ENCODE data around the gene HENMT1.
"Not testable (repeated sequence)": the region's sequence is repeated elsewhere in the genome, so short reads cannot be mapped to it uniquely, and the experiment has no call there.

The HENMT1 gene

DNA sequence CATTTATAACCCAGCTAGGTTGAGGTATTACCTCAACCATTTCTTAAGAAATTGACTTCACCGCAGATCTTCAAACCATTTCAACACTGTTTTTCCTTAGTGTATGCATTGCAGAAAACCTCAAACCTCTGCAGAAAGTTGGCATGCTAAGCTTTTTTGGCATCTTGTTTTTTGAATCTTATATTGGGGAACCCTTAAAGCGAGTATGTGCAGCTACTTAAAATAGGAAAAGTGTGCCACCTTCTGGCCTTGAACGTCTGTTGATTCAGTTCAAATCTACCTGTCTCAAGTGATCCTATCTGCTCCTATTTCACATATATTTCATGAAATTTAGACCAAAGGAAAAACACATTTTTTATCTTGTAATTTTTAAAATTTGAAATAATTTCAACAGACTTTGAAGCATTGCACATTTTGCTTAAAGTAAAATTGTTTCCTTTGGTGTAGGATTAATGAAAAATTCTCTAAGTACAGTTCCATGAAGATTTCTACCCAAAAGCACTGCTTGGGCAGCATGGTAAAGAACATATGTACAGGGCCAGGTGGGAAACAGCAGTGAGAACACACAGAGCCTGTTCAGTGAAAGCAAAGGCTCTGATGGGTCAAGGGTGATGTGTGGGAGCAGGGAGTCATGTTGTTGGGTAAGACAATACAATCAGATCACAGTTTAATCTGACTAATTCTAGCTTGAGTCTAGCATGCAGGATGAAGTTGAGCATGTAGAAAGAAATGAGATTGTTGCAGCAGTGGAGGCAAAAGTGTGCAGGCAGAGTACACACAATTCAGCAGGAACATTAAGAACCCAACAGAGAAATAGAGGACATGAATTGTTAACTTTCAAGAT lies 17.2 kb downstream of the HENMT1 start:
- Histone ChIP-seq H3K4me3 (ENCODE audit: low read length) (no peak overlapping the region), H3K4me1 (ENCODE audit: insufficient read depth, low read length) (no peaks in the 10 kb centered on the region), H3K27ac (ENCODE audit: low read length) (no peak overlapping the region), H3K9me3 (ENCODE audit: insufficient read depth, low read depth, low read length) (no peaks in the 10 kb centered on the region), H3K27me3 (ENCODE audit: insufficient read depth, low read length) (no peaks in the 10 kb centered on the region), H3K36me3 (ENCODE audit: insufficient read depth, low read depth, low read length) (no peaks in the 10 kb centered on the region; the same call in 1 of the 2 replicates), H3K9ac (ENCODE audit: low read depth, low read length) (no peak overlapping the region)

DNA sequence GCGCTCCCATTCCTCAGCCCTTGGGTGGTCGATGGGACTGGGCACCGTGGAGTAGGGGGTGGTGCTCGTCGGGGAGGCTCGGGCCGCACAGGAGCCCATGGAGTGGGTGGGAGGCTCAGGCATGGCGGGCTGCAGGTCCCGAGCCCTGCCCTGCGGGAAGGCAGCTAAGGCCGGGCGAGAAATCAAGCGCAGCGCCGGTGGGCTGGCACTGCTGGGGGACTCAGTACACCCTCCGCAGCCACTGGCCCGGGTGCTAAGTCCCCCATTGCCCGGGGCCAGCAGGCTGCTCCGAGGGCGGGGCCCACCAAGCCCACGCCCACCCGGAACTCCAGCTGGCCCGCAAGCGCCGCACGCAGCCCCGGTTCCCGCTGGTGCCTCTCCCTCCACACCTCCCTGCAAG lies 20.0 kb downstream of the HENMT1 start:
- not testable (repeated sequence) for H3K36me3 ChIP-seq (ENCODE audit: insufficient read depth, low read depth, low read length); H3K27ac ChIP-seq (ENCODE audit: low read length); H3K27me3 ChIP-seq (ENCODE audit: insufficient read depth, low read length); H3K9ac ChIP-seq (ENCODE audit: low read depth, low read length); H3K4me1 ChIP-seq (ENCODE audit: insufficient read depth, low read length); H3K9me3 ChIP-seq (ENCODE audit: insufficient read depth, low read depth, low read length); H3K4me3 ChIP-seq (ENCODE audit: low read length)

DNA sequence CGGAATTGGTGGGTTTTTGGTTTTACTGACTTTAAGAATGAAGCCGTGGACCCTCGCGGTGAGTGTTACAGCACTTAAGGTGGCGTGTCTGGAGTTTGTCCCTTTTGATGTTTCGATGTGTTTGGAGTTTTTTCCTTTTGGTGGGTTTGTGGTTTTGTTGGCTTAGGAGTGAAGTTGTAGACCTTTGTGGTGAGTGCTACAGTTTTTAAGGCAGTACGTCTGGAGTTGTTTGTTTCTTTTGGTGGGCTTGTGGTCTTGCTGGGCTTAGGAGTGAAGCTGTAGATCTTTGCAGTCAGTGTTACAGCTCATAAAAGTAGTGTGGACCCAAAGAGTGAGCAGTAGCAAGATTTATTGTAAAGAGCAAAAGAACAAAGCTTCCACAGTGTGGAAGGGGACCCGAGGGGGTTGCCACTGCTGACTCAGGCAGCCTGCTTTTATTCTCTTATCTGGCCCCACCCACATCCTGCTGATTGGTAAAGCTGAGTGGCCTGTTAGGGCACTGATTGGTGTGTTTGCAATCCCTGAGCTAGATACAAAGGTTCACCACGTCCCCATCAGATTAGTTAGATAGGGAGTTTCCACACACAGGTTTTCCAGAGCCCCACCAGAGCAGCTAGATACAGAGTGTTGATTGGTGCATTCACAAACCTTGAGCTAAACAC lies 20.9 kb downstream of the HENMT1 start:
- H3K9ac ChIP-seq (ENCODE audit: low read depth, low read length) = no peak overlapping the region
- H3K9me3 ChIP-seq (ENCODE audit: insufficient read depth, low read depth, low read length) = no peaks in the 10 kb centered on the region
- H3K4me1 ChIP-seq (ENCODE audit: insufficient read depth, low read length) = no peaks in the 10 kb centered on the region
- H3K27me3 ChIP-seq (ENCODE audit: insufficient read depth, low read length) = no peaks in the 10 kb centered on the region
- no peak overlapping the region for H3K27ac ChIP-seq (ENCODE audit: low read length)
- H3K4me3 ChIP-seq (ENCODE audit: low read length) = no peak overlapping the region
- H3K36me3 ChIP-seq (ENCODE audit: insufficient read depth, low read depth, low read length) = peaks cover 12% of the 10 kb centered on the region

DNA sequence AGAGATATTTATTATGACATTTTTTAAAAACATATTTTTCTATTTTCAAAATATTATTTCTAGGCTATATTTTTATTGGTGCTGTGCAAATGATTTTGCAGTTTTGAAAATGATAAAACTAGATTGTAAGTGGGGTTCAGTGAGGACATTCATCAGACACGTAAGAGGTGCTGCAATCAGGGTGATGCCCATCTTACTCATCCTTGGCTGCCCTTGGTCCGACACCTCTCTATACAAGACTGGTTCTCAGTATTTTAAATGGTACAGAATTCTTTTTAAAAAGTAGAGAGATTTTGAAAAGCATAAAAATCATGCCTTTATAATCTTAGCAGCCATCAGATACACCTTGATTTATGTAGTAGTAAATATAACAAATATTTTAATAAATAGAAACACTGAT lies 24.0 kb downstream of the HENMT1 start:
- peaks cover 27% of the 10 kb centered on the region for H3K36me3 ChIP-seq (ENCODE audit: insufficient read depth, low read depth, low read length)
- H3K27me3 ChIP-seq (ENCODE audit: insufficient read depth, low read length) = no peaks in the 10 kb centered on the region
- no peaks in the 10 kb centered on the region for H3K9me3 ChIP-seq (ENCODE audit: insufficient read depth, low read depth, low read length)
- H3K27ac ChIP-seq (ENCODE audit: low read length) = no peak overlapping the region
- no peak overlapping the region for H3K4me3 ChIP-seq (ENCODE audit: low read length)
- H3K9ac ChIP-seq (ENCODE audit: low read depth, low read length) = no peak overlapping the region
- no peaks in the 10 kb centered on the region for H3K4me1 ChIP-seq (ENCODE audit: insufficient read depth, low read length)

DNA sequence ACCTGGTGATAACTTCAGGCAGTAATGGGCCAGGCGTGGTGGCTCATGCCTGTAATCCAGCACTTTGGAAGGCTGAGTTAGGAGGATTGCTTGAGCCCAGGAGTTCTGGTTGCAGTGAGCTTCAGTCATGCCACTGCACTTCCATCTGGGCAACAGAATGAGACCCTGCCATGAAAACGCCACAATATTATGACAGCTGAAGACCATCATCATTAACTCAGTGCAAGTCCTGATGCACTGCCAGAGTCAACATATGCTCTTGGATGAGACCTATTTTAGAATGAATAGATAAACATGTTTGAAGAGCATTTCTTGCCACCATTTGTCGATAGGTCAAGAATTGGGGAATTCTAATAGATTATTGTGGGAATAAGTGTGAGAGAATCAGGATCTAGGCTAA lies 26.4 kb downstream of the HENMT1 start:
- no peaks in the 10 kb centered on the region for H3K9me3 ChIP-seq (ENCODE audit: insufficient read depth, low read depth, low read length)
- no peak overlapping the region for H3K4me3 ChIP-seq (ENCODE audit: low read length)
- no peak overlapping the region for H3K9ac ChIP-seq (ENCODE audit: low read depth, low read length)
- H3K36me3 ChIP-seq (ENCODE audit: insufficient read depth, low read depth, low read length) = peaks cover 42% of the 10 kb centered on the region
- H3K27ac ChIP-seq (ENCODE audit: low read length) = no peak overlapping the region
- no peaks in the 10 kb centered on the region for H3K27me3 ChIP-seq (ENCODE audit: insufficient read depth, low read length)
- H3K4me1 ChIP-seq (ENCODE audit: insufficient read depth, low read length) = no peaks in the 10 kb centered on the region

DNA sequence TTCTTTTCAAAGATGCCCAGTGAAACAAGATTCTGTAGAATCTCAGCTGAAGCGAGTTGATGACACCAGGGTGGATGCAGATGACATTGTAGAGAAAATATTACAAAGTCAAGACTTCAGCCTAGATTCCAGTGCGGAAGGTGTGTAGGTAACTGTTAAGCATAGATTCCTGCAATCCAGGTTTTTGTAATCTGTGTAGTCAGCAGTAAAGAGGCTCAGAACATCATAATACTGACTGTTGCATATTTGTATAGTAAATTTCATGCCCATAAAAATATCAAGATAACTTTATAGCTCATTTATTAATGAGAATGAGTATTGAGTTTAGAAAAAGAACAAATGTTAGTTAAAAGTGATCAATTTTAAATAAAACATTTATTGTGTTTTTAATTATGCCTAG lies 32.2 kb downstream of the HENMT1 start:
- H3K27ac ChIP-seq (ENCODE audit: low read length) = no peak overlapping the region
- no peaks in the 10 kb centered on the region for H3K4me1 ChIP-seq (ENCODE audit: insufficient read depth, low read length)
- no peaks in the 10 kb centered on the region for H3K9me3 ChIP-seq (ENCODE audit: insufficient read depth, low read depth, low read length)
- peaks cover 40% of the 10 kb centered on the region for H3K36me3 ChIP-seq (ENCODE audit: insufficient read depth, low read depth, low read length)
- no peak overlapping the region for H3K9ac ChIP-seq (ENCODE audit: low read depth, low read length)
- no peaks in the 10 kb centered on the region for H3K27me3 ChIP-seq (ENCODE audit: insufficient read depth, low read length)
- no peak overlapping the region for H3K4me3 ChIP-seq (ENCODE audit: low read length)

DNA sequence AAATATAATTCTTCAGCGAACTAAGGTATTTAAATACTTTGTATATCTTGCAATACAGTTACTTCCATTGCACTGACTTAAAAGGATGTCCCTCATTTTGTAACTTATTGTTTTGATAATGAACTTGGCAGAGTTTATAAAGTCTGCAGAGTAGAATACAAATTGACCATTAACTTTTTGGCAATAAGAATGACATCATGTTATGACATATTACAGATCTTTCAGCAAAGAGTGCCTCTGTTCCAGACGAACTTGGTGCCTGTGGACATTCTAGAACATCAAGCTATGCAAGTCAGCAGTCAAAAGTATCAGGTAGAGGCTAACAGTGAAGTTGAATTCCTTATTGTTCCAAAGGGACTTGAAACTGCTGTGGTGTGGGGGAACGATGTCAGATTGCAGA lies 32.9 kb downstream of the HENMT1 start:
- Histone ChIP-seq H3K27ac (ENCODE audit: low read length) (no peak overlapping the region), H3K9ac (ENCODE audit: low read depth, low read length) (no peak overlapping the region), H3K4me3 (ENCODE audit: low read length) (no peak overlapping the region), H3K36me3 (ENCODE audit: insufficient read depth, low read depth, low read length) (peaks cover 40% of the 10 kb centered on the region), H3K9me3 (ENCODE audit: insufficient read depth, low read depth, low read length) (no peaks in the 10 kb centered on the region), H3K4me1 (ENCODE audit: insufficient read depth, low read length) (no peaks in the 10 kb centered on the region), H3K27me3 (ENCODE audit: insufficient read depth, low read length) (no peaks in the 10 kb centered on the region)

DNA sequence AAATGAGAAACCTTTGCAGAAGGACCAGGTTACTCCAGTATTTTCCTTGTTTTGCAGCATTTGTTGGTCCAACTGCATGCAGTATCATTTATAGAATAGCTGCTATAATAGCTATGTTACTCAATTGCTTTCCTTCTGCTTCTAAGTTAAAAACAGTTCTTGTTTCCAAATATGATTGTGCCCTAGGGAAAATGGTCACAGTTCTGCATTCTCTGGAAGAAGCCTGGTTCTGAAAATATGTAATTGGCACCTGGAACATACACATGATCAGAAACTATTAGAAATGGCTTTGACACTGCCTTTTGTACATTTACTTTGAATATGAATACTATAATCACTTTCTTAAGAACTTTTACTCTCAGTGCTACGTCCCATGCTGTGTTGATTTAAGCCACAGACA lies 33.6 kb downstream of the HENMT1 start:
- H3K36me3 ChIP-seq (ENCODE audit: insufficient read depth, low read depth, low read length) = peaks cover 36% of the 10 kb centered on the region
- H3K4me1 ChIP-seq (ENCODE audit: insufficient read depth, low read length) = no peaks in the 10 kb centered on the region
- H3K27me3 ChIP-seq (ENCODE audit: insufficient read depth, low read length) = no peaks in the 10 kb centered on the region
- H3K4me3 ChIP-seq (ENCODE audit: low read length) = no peak overlapping the region
- H3K9ac ChIP-seq (ENCODE audit: low read depth, low read length) = no peak overlapping the region
- no peak overlapping the region for H3K27ac ChIP-seq (ENCODE audit: low read length)
- H3K9me3 ChIP-seq (ENCODE audit: insufficient read depth, low read depth, low read length) = no peaks in the 10 kb centered on the region

DNA sequence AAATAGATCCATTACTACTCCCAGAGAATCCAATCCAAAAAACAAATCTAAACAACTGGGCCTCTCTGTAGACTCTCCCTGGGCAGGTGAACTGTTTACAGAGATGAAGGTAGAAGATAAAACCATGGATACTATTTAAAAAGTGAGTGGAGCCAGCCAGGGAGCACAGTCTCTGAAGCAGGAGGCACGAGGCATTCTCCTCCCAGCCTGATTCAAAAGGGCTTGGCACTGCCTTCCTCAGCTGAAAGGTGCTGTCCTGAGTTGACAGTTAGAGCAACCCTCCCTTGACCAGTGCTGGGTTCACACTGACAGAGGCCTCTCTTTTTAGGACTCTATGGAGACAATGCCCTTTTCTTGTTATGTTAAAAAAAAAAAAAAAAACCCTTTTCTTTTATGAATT lies 36.8 kb downstream of the HENMT1 start:
- Histone ChIP-seq H3K36me3 (ENCODE audit: insufficient read depth, low read depth, low read length) (peaks cover 17% of the 10 kb centered on the region), H3K27me3 (ENCODE audit: insufficient read depth, low read length) (no peaks in the 10 kb centered on the region), H3K4me3 (ENCODE audit: low read length) (no peak overlapping the region), H3K27ac (ENCODE audit: low read length) (no peak overlapping the region), H3K9me3 (ENCODE audit: insufficient read depth, low read depth, low read length) (no peaks in the 10 kb centered on the region), H3K4me1 (ENCODE audit: insufficient read depth, low read length) (no peaks in the 10 kb centered on the region), H3K9ac (ENCODE audit: low read depth, low read length) (no peak overlapping the region)

DNA sequence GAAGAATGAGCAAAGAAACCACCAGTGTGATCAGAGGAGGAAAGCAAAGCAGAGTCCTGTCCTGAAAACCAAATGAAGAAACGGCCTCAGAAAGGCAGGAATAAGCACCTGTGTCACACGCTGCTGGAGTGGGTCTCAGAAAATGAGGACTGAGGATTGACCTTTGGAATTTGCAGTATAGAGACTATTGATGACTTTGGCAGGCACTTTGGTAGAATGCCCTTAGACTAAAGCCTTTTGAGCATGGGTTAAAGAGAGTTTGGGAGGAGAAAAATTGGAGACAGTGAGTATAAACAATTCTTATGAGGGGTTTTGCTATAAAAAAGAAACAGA lies 43.2 kb downstream of the HENMT1 start:
- Histone ChIP-seq H3K27me3 (ENCODE audit: insufficient read depth, low read length) (no peaks in the 10 kb centered on the region), H3K9ac (ENCODE audit: low read depth, low read length) (no peak overlapping the region), H3K27ac (ENCODE audit: low read length) (no peak overlapping the region), H3K4me3 (ENCODE audit: low read length) (no peak overlapping the region), H3K9me3 (ENCODE audit: insufficient read depth, low read depth, low read length) (no peaks in the 10 kb centered on the region), H3K4me1 (ENCODE audit: insufficient read depth, low read length) (no peaks in the 10 kb centered on the region), H3K36me3 (ENCODE audit: insufficient read depth, low read depth, low read length) (peaks cover 24% of the 10 kb centered on the region)

DNA sequence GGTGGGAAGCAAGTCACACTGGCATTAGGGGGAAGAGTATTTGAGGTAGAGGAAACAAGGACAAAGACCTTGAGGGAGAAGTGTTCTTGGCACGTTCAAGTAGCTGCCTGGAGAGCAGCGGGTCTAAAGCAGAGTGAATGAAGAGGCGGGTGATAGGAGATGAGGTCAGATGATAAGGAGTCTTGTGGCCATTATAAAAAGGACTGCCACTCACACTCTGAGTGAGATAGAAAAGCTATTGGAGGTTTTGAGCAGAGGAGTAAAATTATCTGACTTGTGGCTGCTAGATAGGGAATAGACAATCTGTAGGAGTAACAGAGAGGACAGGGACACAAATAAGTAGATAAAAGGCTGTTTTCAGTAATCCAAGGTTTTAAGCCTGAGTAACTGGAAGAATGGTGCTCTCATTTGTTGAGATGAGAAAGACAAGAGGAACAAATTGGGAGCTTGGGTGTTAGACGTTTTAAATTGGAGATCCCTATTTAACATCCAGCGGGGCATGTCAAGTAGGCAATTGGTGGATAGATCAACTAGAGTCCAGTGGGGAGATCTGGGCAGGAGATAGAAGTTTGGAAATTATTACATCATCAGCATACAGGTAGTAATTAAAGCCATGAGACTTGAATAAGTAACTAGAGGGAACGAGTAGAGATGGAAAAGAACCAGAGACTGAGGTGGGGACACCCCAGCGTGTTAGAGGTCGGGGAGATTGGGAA lies 43.7 kb downstream of the HENMT1 start:
- H3K27me3 ChIP-seq (ENCODE audit: insufficient read depth, low read length) = no peaks in the 10 kb centered on the region
- no peak overlapping the region for H3K4me3 ChIP-seq (ENCODE audit: low read length)
- no peak overlapping the region for H3K9ac ChIP-seq (ENCODE audit: low read depth, low read length)
- H3K36me3 ChIP-seq (ENCODE audit: insufficient read depth, low read depth, low read length) = peaks cover 30% of the 10 kb centered on the region
- no peaks in the 10 kb centered on the region for H3K4me1 ChIP-seq (ENCODE audit: insufficient read depth, low read length)
- no peak overlapping the region for H3K27ac ChIP-seq (ENCODE audit: low read length)
- no peaks in the 10 kb centered on the region for H3K9me3 ChIP-seq (ENCODE audit: insufficient read depth, low read depth, low read length)

DNA sequence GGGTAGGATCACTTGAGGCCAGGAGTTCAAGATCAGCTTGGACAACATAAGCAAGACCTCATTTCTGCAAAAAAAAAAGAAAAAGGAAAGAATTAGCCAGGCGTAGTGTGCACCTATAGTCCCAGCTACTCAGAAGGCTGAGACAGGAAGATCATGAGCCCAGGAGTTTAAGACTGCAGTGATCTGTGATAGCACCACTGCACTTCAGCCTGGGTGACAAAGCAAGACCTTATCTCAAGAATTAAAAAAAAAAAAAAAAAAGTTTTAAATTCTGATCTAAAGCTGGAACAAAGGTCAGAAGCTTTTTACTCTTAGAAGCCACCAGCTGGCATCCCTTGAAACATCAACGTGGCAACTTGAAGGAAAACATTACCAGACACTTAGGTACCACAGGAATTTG lies 45.3 kb downstream of the HENMT1 start:
- H3K4me3 ChIP-seq (ENCODE audit: low read length) = no peak overlapping the region
- no peaks in the 10 kb centered on the region for H3K27me3 ChIP-seq (ENCODE audit: insufficient read depth, low read length)

More for the DNA sequence above, 45.3 kb downstream of the HENMT1 start:
- Histone ChIP-seq H3K9me3 (ENCODE audit: insufficient read depth, low read depth, low read length) (no peaks in the 10 kb centered on the region), H3K9ac (ENCODE audit: low read depth, low read length) (no peak overlapping the region), H3K27ac (ENCODE audit: low read length) (no peak overlapping the region), H3K4me1 (ENCODE audit: insufficient read depth, low read length) (no peaks in the 10 kb centered on the region), H3K36me3 (ENCODE audit: insufficient read depth, low read depth, low read length) (peaks cover 33% of the 10 kb centered on the region)
